Measurements from ENCODE around the gene FUT7.
"Not testable (repeated sequence)": the region's sequence is repeated elsewhere in the genome, so short reads cannot be mapped to it uniquely, and the experiment has no call there.

The FUT7 gene

DNA sequence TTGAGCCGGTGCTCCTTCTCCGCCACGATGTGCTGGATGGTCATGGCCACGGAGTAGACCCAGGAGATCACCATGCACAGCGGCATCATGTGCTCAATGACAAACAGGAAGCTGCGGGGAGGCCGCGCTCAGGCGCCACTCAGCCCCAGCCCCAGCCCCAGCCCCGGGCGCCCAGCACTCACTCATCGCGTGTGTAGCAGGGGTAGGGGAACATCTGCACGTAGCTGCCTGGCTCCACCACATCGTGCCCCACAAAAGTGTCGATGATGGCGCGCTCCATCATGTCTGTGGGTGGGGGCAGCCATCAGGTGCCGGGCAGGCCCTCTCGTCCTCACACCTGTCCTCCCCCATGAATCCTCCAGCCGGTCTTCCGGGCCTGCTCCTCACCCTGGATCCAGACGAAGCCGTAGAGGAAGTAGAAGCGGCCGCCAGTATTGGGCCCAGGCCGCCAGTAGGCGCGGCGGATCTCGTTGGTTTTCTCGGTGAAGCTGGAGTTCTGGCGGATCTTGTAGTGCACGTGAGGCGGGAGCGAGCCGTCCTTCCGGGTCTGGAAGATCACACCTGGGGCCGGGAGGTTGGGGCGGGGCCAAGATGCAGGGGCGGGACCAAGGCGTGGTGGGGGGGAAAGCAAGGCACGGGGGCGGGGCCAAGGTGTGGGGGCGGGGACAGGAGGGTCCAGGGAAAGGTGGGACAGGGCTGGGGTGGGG is 13.9 kb downstream of the FUT7 start:
- DNase-seq (ENCODE audit: low read depth), result no peak

DNA sequence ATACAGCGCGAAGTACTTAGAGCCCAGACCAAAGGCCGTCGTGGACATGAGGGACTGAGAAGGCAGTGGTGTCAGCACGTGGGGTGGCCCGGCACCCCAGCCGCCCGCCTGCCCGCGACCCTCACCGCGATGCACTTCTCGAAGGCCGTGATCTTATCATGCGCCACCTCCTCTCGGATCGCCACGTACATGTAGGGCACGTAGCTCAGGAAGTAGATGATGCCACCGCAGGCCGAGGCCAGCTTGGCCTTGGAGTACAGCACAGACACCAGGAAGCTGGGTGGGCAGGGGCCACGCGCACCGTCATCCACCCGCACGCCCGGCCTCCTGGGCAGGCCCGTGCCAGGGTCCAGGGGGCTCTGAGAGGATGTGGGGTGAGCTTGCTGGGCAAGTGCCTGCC is 14.8 kb downstream of the FUT7 start:
- DNase-seq (ENCODE audit: low read depth), result no peak

- DNase-seq (ENCODE audit: low read depth), result no peak
These were observed 15.5 kb downstream of the FUT7 start for GRCh38 chr9:137016436-137016835.

DNA sequence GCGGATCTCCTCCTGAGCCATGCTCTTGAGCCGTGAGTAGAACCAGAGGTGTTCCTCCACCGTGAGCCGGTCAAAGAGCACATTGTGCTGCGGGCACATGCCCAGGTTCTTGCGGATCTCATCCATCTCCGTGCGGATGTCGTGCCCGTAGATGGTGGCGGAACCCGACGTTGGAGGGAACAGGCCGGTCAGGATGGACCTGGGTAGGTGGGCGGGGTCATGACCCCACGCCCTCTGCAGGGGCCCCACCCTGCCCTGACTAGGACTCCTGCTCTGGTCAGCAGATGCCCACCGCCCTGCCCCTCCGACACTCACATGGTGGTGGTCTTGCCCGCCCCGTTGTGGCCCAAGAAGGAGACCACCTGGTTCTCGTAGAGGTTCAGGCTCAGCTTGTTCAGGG is 15.9 kb downstream of the FUT7 start:
- no peak for DNase-seq (ENCODE audit: low read depth)

- DNase-seq (ENCODE audit: low read depth), result no peak
These were observed 16.4 kb downstream of the FUT7 start for GRCh38 chr9:137015540-137015930.

DNA sequence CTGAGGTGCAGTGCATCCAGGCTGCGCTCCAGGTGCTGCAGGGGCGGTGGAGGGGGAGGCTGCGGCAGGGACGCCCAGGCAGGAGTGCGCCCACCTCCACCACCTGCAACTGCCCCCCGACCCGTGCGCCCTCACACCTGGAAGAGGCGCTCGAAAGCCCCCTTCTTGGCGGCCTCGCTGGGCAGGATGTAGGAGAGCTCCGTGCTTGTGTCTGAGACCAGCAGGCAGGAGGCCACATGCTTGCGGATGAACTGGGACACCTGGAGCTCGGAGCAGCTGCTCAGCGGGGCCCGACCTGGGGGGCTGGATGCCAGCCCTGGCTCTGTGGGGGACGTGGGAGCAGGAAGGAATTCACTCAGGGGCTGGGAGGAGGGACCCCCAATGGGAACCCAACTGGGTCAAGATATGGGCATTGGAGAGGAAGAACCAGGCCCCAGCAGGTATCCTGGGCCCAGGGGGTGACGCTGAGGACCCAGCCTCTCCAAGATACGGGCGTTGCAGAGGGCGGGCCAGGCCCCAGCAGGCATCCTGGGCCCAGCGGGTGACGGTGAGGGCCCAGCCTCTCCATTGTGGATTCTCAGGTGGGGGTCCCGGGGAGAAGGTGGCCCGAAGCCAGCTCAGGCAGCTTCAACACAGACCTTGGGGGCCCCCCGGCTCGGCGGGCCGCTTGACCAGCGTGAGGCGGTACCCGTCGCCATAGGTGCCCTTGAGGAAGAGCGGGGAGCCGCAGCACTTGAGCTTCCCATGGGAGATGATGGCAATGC is 16.9 kb downstream of the FUT7 start:
- no peak for DNase-seq (ENCODE audit: low read depth)

GRCh38 chr9:137014166-137014565 is 17.7 kb downstream of the FUT7 start:
- DNase-seq (ENCODE audit: low read depth), result no peak

DNA sequence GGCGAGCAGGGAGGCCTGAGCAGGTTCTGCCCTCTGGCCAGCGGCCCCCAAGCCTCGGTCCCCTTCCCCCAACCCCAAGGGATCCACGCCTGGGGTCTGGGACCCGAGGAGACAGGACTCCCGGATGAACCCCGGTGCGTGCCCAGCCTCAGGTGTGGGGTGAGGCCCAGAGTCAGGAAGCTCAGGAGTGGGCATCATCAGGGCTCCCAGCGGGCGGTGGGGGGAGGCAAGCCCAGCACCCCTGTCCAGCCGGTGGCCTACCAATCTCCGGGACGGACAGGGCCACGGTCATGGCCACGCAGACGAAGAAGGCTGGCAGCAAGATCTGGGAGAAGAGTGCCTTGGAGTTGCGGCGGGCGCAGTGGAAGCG is 18.3 kb downstream of the FUT7 start:
- no peak for DNase-seq (ENCODE audit: low read depth)

DNA sequence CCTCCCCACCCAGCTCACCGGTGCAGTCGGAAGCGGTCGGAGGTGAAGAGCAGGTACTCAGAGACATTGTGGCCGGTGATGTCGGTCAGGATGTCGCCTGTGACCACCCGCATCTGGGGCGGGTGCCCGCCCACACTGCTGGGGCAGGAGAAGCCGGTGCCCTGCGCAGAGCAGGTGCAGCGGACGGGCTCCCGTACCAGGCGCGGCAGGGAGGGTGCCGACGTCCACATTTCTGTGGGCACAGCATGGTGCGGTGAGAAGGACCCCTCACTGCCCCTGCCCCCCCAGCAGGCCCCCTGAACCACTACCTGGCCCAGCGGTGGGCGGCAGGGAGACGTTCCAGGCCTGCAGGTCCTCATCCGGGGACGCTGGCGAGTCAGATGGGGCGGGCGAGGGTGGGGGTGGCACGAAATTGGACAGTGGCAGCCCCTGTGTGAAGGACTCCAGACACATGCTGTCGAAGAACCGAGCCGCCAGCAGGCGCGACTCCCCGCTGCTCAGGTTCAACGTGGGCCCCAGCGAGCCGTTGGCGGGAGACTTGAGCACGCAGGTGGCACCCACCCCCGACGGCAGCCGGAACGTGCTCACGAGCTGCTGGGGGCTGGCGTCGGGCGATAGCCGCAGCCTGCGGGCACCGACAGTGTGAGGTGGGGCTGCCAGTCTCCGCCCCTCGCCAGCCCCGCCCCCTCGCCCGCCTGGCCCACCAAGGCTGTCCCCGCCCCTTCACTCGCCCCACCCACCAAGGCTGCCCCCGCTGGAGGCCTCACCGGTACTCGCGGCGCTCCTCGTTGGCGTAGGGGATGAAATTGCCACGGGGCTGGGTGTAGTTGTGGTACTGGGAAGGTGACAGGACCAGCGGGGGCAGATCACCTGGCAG is 19.0 kb downstream of the FUT7 start:
- DNase-seq (ENCODE audit: low read depth), result no peak

- DNase-seq (ENCODE audit: low read depth), result no peak
These were observed 19.8 kb downstream of the FUT7 start for GRCh38 chr9:137011907-137012675.

DNA sequence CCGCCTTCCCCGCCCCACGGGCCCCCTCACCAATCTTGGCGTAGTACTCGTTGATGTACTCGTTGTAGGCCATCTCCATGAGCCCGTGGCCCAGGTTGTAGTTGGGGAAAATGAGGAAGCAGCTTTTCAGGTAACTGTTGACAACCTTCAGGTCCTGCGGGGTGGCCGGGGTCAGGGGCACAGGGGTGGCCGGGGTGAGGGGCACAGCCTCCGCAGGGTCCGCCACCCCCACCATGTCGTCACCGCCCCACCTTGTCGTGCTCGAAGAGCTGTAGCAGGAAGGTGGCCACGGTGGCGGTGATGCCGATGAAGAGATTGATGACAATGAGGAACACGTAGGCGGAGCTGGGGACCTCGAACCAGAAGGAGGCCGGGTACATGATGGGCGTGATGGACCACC is 20.7 kb downstream of the FUT7 start:
- DNase-seq (ENCODE audit: low read depth), result no peak

DNA sequence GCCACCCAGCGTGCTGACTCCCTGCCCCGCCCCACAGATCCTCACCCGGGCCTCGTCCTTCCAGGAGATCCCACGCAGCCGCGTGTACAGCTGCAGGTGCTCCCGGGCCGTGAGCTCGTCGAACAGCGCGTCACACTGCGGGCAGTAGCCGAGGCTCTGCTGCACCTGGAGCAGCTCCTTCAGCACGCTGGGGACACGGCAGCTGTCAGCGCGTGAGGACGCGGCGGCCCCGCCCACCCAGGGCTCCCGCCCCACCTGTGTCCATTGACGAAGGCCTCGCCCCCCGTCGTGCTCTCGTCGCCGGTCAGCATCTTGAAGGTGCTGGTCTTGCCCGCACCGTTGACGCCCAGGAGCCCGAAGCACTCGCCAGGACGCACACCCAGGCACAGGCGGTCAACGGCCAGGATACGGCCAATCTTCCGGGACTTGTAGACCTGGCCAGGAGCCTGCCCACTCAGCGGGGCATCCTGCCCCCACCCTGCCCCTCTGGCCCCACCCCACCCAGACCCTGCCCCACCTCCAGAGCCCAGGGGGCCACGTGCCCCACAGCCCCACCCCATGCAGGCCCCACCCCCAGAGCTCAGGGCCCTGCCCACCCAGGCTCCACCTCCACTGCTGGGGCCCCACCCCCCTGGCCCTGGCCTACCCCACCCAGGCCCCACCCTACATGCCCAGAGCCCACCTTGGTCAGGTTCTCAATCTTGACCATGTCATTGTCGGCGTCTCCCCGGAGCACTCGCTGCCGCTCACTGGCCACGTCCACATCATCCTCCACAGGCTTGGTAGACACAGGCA is 21.8 kb downstream of the FUT7 start:
- DNase-seq (ENCODE audit: low read depth), result no peak

DNA sequence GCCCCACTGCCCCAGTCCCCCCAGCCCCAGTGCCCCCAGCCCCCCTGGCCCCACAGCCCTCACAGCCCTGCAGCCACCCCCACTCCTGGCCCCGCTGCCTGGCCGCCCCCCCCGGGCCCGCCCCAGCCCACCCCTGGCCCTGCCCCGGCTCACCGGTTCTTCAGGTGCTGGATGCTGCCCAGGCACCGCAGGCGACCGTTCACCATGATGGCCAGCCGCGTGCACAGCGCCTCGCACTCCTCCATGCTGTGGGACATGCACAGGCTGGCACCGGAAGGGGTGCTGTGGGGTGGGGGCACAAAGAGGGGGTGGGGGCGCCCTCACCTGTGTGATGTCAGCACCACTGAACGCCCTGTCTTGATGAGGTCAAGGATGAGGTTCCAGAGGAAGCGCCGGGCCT is 22.7 kb downstream of the FUT7 start:
- DNase-seq (ENCODE audit: low read depth), result no peak

- no peak for DNase-seq (ENCODE audit: low read depth)
These were observed 23.6 kb downstream of the FUT7 start for GRCh38 chr9:137008312-137008711.

GRCh38 chr9:137007816-137008270 is 24.0 kb downstream of the FUT7 start:
- DNase-seq (ENCODE audit: low read depth), result no peak

DNA sequence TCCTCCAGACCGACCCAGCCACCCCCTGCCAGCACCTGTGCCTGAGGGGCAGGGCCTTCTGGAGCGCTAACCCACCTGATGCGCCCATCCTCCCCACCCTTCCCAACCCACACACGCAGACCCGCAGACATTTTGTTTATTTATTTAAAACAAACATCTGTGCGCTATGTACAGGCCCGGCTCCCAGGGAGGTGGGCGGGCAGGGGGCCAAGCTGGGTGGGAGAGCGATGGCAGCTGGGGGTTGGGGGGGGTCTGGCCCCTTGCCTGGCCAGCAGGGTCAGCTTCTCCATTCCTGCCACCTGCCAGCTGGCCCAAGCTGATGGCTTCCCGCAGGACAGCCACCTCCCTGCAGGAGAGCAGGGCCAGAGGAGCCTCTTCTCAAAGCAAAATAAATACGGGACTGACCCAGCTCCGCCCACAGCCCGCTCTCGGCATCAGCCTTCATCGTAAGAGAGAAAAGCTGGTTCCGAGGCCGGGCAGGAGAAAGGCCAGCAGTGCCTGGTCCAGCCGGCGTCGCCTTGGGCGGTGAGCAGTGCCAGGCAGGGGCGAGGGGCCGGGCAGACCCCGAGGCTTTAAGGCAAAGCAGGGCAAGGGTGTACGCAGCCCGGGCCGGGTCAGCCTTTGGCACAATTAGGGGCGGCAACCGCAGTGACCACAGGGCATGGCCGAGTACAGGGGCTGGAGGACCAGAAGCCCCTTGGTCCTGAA is 24.6 kb downstream of the FUT7 start:
- no peak for DNase-seq (ENCODE audit: low read depth)

DNA sequence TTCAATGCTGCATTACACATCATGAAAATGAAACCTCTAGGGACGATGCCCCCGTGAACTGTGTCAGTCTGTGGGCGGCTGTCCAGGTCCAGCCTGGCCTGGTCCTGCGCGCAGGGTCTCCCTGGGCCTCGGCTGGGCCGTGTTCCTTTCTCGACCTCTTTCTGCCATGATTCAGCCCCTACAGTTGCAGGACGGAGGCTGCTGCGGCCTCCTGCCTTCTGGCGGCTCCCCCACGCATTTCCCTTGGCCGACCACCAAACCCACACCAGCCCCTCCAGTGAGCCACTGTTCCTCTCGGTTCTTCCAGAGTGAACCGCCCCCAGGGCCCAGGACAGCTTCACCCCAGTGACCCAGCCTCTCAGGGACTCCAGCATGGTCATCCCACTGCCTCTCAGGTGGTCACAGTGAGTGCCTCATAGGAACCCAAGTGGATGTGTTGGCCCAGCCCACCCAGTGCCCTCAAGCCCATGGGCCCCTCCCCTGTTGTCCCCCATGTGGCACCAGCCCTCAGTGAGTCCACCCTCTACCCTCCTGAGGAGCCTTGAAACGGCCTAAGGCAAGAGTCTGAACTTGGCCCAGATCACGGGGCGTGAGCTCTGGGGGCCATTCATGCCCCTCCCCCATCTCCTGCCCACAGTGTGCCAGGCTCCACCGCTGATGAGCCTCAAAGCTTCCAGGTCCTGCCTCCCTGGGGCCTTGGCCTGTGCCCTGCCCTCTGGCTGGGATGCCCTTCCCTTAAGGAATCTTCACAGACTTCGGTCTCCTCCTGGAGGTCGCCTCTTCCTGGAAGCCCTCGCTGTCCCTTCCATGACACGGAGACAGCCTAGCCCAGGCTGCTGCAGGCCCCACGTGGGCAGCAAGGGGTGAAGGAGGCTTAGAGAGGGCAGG is 25.5 kb downstream of the FUT7 start:
- DNase-seq (ENCODE audit: low read depth), result no peak

- not testable (repeated sequence) for DNase-seq (ENCODE audit: low read depth)
These were observed 27.6 kb downstream of the FUT7 start for GRCh38 chr9:137004285-137004684.

DNA sequence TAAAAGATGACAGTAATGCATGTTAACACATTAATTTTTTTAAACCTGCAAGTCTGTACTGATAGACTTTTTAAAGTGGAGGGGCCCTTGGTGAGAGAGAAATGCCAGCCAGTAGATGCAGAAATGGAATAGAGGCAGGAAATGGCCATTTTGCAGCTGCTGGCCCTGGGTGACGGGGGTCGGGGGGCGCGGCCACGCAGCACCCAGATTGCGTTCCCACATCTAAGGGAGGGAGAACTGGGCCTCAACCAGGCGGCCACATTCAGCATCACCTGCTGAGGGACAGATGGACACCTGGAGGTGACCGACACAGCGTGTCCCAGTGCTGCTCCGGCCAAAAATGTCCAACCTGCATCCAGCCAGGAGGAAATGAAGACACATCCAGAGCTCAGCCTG is 29.2 kb downstream of the FUT7 start:
- DNase-seq (ENCODE audit: low read depth), result no peak

All from stimulated activated CD8-positive, alpha-beta memory T cell treated with anti-CD3 and anti-CD28 coated beads, Interleukin-12 subunit alpha, Interleukin-12 subunit beta, amount 100 ng/mL, for 4 hours (primary cell).